ENCODE measurements around the gene NDUFV1.
A peak's percentile ranks its signal among the peaks of the same experiment; 100 is the strongest.
"Not testable (repeated sequence)": the region's sequence is repeated elsewhere in the genome, so short reads cannot be mapped to it uniquely, and the experiment has no call there.

The NDUFV1 gene

DNA sequence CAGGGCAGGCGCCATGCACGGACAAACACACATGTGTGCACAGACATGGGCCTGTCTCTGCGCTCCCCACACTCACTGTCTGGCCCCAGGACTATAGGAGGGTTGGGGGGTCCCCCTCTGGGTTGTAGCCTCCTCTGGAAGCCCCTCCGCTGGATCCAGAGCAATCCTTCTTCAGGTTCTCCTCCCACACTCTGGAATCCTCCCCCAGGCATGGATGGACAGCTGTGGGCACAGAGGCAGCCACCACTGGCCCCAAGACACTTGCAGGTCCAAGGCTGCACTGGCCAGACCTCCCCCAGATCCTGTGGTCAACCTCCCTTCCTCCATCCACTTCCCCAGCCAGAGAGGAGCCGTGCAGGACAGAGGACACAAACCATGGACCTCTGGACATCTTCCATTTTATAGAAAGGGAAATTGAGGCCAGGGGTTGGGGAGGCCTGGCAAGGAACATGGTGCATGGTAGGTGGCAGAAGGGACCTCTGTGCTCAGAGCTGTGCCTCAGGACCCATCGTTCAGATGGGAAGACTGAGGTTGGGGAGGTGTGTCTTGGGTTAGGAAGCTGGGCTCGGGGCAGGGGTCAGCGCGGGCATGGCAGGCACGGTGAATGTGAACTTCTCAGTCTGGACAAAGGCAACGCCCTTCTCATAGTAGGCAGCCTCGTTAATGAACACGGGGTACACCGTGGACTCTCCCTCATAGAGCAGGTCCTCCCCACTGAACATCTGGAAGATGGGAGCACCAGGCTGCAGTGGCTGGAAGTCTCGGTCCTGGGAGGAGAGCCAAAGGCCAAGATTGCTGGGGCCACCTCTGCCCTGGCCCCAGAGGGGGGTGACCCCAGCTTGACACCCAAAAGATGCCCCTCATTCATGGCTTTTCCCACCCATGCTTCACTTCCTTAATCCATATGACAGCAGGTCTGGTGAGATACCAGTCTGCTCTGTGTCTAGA, 35.7 kb downstream of the NDUFV1 start:
- no peak for DNase-seq

DNA sequence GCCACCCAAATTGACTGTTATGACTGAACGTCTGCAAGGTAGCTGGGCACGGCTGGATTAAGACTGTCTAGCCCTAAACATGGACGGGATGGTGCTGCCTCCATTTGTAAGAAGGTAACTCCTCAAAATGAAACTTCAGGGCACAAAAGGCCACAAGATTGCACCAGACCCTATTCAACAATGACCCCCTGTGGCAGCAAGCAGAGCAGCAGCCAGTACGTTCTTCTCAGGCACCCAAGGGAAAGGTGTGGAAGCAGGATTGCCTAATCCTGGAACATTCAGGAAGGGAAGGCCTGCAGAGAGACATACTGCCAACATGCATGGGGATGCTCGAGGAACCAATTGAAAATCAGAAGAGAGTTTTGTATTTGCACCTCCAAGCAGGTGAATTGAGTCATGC, 37.3 kb downstream of the NDUFV1 start:
- peak; percentile 47 for DNase-seq

DNA sequence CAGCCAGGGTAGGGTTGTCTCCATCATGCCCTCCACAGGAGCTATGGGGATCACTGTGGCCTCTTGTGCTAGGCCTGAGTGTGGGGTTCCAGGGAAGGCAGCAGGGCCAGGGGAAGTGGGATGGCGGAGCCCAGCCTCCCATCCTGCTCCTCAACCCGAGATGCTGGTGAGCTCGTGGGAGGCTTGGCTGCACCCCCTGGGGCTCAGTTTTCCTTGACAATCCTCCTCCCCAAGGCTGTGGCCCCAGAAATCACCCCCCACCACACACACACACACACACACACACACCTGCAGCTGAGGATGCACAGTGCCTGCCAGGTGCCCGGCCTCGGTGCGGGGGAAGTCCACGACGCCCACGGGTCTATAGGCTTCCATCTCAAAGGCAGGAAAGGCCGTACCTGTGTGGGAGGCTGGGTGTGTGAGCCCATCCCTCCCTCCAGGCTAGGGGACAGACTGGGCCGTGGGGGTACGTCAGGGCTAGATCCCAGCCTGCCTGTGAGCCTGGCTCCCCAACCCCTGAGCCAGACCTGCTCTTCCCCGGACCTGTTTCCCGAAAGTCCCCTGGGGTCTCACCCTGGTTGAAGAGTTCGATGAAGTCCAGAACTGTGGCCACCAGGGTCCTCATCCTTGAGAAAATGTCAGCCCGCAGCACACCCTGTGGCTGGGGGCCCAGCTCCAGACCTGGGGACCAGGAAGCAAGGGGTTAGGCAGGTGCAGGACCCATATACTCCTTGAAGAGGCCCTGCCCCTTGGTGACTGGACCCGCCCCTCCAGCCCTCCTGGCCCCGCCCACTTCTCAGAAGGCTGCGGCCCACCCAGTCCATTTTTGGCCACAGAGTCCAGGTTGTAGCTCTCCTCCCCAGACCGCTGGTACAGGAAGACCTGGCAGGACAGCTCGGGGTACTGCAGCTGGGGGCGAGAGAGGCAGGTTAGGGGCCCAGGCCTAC, 38.0 kb downstream of the NDUFV1 start:
- no peak for DNase-seq

DNA sequence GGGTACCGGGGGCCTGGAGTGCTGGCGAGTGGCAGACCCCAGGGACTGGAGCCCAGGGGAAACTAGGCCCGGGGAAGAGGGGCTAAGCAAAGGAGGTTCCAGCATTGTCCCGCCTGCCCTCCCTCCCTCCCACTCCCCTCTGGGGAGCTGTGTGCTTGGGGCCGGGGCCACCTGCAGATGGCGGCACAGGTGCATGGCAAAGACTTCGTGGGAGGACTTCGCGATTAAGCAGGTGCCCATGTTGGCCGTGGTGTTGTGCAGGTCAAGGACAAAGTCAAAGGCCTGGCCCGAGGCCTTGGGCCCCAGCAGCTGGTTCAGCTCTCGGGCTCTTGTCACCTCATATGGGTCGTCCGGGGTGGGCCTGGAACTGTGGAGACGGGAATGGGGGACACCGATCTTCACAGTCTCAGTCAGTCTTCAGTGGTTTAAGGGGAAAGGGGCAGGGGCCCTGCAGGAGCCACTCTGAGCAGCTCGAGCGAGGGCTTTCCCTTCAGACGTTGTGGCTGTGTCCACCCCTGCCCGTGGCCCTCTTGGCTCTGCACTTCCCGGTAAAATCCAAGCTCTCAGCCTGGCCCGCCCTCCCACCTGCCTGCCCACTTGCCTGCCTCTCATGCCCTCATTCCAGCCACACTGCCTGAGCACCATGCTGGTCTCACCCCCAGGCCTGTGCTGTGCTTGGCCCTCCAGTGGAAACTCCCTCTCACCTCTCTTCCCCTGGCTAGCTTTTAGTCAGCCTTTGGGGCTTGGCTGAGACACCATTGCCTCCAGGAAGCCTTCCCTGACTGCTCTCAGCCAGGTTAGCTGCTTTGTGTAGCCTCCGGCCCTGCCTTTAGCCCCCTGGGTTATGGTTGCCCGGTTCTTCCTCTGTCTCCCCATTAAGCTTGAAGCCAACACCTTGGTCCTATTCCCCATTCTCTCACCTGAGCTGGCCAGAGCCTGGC, 39.1 kb downstream of the NDUFV1 start:
- DNase-seq, result no peak

DNA sequence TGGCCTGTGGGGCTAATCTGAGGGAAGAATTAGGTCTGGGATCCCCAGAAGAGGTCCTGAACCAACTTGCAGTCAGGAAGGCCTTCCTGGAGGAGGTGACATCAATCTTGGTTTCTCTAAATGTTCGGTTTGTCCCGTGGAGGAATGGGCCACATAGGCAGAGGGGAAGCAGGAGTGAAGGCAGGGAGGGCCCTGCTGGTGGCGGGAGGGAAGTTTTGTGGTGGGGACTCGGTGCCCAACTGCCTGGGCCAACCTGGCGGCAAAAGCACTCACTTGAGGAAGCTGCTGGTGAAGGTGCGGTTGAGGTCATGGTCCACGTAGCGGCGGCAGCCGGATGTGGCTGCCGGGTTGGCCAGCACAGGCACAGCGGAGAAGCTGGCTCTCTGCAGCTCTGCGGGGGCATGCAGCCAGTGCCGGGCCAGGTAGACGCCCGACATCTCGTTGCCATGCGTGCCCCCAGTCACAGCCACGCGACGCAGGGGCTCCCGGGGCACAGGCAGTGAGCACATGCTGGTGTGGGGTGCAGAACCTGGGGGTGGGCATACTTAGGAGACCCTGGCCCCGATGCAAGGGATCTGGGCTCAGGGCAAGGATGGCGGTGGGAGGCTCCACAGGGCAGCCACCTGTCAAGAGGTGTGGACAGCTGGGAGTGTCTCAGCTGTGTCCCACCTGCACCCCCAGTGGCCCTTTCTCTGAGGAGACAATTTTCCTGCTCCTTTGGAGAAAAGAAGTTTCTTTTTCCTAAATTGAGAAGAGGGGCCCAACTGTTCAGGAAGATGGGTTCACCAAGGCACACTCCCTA, 40.0 kb downstream of the NDUFV1 start:
- DNase-seq, result no peak

DNA sequence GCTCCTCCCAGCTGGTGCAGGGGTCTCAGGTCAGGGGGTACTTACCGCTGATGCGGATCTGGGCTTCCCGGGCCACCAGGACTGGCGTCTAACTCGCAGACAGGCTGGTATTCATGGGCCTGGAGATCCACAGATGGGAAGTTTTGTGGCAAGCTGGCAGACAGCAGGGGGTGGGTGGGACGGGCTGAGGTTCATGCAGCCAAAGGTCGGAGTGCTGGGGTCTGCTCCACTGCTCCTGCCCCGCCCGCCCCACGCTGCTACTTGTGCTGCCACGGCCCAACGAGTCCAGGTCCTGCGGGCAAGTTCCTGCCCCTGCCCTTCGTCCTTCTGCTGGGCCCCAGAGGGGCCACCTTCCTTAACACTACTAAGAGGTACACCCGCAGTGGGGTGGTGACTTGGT, 40.7 kb downstream of the NDUFV1 start:
- no peak for DNase-seq

DNA sequence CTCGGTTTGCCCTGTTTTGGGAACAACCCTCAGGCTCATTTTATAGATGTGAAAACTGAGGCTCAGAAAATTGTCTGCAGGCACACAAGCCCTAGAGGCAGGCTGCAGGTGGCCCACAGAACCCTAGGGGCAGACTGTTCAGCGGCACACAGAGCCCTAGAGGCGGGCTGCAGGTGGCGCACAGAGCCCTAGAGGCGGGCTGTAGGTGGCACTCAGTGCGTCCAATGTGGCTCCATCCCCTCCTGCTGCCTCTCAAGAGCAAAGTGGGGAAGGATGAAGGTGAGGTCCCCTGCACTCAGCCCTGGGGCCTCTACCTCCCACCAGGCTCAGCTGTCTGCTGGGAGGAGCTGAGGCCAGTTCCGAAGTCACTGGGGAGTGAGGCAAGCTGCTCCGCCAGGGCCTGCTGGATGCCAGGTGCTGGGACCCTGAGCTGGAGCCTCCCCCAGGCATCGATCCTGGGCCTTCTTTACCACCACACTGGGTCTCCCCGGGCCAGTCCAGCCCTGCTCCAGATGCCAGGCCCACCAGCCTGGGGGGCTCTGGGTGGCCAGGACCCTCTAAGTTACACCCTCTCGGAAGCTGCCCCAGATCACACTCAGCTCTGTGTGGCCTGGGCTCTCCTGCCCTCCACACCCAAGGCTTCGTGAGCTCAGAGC, 41.5 kb downstream of the NDUFV1 start:
- DNase-seq, result peak; percentile 45

DNA sequence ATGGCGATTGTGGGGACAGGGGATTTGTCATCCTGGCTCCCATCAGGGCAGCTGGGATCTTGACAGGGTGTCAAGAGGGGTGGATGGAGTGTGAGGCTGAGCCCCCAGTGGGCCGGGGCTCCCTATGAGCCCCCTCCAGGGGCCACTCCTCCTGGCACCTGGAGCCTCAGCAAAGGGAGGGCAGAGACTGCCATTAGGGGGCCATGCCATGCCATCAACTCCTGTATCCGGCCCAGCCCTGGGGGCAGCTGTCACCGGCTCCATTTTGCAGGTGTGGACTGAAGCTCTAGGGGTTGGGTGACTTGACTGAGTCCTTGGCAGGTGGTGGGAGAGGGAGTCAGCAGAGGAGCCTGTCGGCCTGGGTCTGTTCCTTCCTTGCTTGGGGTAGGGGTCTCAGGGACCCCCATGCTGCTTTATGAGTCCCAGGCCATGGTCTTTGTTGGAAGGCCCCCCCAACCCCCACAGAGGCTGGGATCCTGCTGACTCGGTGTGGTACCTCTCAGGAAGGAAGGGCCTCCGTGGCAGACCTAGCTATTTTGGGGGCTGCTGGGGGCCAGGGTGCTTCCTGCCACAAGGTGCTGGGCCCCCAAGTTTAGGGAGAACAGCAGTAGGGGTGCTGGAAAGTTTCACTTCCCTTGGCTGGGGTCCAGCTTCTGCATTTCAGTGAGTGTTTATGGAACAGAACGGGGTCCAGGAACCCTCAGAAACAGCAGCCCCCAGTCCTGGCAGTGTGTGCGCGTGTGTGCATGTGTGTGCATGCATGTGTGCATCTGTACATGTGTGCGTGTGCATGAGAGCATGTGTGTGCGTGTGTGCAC, 42.3 kb downstream of the NDUFV1 start:
- DNase-seq, result no peak

DNA sequence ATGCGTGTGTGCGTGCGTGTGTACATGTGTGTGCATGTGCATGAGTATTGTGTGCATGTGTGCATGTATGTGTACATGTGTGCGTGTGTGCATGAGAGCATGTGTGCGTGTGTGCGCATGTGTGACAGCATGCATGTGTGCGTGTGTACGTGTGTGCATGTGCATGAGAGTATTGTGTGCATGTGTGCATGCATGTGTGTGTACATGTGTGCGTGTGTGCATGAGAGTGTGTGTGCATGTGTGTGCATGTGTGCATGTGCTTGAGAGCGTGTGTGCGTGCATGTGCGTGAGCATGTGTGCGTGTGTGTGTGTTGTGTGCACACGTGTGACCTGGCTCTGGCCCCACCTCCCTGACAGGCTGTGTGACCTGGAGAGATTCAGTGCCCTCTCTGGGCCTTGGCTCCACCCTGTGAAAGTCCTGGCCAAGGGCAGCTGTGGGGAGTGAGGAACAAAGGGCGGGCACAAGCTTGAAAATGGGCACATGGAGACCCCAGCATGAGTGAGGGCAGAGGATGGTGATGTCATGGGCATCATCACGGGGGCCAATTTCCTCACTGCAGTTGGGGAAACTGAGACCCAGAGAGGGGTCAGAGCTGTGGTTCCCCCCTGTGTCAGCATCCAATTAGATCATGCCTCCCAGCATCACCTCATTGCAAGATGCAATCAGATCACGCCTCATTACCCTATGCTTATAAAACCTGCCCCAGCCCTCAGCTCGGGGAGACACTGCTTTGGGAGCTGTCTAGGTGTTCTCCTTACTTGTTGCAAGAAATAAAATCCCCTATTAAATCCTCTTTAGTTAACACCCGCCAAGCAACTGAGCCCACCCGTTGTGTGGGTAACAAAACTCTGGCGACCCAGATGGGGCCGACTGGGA, 43.1 kb downstream of the NDUFV1 start:
- peak; percentile 48 for DNase-seq

DNA sequence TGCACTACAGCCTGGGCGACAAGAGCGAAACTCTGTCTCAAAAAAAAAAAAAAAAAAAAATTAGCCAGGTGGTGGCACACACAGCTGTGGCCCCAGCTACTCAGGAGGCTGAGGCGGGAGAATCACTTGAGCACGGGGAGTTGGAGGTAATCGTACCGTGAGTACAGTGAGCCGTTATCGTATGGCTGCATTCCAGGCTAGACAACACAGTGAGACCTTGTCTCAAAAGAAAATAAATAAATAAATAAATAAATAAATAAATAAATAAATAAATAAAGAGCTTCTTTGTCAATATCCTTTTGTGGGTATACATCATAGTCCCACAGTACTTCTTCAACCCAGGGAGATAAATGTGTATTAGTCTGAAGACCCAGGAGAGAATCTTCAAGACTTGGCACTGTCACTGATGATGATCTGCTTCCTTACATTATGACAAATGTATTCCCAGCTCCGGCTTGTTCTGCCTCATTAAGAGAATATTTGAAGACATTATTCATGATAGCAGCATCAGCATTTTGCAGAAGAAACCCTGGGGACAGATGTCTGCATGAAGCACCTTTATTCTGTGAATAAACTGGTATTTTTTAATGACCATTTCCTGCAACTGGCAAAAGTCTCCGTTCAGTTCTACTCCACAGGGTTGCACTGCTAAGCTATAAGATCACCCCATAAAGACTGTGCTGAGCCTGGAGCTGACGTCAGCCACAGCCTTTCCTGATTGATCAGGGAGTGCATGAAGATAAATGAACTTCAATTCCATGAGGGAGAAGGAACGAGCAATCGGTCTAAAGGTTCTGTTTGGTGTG, 45.4 kb downstream of the NDUFV1 start:
- no peak for DNase-seq

DNA sequence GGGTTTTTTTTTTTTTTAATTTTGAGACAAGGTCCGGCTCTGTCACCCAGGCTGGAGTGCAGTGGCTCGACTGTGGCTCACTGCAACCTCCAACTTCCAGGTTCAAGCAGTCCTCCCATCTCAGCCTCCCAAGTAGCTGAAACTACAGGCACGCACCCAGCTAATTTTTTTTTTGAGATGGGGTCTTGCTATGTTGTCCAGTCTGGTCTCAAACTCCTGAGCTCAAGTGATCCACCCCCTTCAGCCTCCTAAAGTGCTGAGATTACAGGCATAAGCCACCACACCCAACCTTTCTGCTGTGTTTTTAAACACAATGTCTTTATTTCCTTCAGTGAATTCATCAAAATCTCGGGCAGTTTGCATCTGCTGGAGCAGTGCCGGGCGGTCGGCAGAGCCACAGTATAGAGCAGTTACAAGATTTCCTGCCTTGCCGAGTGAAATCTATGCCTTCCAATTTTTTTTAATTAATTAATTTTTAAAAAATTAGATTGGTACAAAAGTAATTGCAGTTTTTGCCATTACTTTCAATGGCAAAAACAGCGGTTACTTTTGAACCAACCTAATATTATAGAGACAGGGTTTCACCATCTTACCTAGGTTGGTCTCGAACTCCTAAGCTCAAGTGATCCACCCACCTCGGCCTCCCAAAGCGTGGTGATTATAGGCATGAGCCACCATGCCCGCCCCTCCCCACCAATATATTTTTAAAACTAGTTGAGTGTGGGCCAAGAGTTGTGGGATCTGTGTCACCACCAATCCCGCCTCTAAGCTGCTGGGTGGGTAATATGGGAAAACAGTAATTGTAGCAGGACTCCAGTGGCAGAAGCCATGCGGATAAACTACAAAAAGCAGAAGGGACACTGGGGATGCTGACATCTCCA, 46.5 kb downstream of the NDUFV1 start:
- no peak for DNase-seq

DNA sequence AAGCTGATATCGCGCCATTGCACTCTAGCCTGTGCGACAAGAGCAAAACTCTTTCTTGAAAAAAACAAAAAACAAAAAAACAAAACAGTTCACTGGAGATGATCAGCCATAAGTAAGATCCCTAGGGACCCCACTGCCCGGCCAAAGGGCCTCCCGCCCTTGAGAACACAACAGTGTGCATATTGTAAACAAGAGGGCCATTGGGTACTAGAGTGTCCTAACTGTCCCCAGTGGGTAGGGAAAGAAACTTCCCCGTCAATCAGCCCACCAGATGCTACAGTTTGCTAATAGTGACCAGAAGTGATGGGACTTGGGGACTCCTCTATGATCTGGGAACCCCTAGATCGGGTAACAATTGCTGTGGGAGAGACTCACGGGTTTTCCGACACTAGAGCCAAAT, 47.5 kb downstream of the NDUFV1 start:
- DNase-seq, result no peak

DNA sequence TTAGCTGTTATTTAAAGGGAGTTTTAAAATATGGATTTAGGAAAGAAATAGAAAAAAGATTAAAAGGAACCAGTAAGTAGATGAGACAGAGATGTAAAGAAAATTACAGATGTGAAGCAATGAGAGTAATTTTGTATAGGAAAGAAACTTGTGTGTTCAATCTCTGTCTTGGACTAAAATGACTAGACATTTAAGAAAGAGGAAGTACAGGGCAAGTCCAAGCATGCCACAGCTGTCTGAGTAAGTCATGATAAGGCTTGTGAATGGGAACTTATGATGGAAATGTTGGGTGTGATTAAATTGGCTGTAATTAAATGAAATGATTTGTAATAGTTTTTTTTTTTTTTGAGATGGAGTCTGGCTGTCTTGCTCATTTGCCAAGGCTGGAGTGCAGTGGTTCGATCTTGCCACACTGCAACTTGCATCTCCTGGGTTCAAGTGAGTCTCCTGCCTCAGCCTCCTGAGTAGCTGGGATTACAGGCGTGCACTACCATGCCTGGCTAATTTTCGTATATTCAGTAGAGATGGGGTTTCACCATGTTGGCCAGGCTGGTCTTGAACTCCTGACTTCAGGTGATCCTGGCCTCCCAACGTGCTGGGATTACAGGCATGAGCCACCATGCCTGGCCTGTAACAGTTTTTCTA, 49.7 kb downstream of the NDUFV1 start:
- no peak for DNase-seq

DNA sequence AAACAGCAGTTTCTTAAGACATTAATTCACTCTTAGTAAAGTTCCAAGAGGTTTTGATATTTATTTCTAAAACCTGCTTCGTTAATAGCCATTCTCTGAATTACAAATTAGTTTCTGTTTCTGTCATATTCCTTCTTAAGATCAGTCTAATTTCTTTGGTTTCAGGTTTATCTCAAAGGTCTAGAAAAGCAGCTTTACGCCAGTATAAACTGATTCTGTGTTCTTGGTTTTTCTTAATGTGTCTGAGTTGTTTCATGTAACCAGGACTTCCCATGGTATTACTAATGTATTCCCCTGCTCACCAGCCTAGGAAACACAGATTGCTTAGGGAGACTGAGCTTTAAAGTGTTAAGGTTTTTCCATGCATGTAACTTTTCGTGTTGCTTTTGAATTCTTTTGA, 50.6 kb downstream of the NDUFV1 start:
- no peak for DNase-seq

DNA sequence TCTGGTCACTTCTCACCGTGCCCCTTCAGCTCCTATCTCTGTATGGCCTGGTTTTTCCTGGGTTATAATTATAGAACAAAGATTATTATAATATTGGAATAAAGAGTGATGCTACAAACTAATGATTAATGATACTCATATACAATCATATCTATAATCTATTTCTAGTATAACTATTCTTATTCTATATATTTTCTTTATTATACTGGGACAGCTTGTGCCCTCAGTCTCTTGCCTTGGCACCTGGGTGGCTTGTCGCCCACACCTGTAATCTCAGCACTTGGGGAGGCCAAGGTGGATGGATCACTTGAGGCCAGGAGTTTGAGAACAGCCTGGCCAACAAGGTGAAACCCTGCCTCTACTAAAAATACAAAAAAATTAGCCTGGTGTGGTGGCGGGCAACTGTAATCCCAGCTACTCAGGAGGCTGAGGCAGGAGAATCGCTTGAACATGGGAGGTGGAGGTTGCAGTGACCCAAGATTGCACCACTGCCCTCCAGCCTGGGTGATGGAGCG, 53.0 kb downstream of the NDUFV1 start:
- DNase-seq, result not testable (repeated sequence)

DNA sequence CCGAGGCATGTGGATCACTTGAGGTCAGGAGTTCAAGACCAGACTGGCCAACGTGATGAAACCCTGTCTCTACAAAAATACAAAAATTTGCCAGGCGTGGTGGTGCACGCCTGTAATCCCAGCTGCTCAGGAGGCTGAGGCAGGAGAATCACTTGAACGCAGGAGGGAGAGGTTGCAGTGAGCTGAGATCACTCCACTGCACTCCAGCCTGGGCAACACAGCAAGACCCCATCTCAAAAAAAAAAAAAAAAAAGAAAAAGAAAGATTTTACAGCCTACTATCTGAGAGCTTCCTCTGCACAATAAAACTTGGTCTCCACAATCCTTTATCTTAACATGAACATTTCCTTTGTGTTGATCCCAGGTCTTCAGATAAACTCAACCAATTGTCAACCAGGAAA, 54.0 kb downstream of the NDUFV1 start:
- DNase-seq, result not testable (repeated sequence)
